ENCODE results near the gene TRIM24.

The TRIM24 gene

DNA sequence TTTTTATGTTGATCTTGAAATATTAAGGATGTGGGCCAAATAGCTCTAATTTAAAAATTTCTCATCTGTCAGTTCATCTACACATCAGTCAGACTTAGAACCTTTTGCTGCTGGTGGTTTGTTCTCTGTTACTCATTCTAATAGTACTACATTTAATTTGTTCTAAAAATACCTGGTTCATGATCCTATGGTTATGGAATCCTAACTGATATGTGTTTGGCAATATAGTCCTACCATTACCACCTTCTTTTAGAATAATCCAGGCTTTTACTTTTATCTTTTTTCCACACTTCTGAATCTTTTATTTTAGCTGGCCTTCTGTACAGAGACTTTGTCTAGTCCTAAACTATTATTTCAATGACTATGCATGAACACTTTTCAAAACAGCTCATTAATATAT lies 124.2 kb downstream of the TRIM24 start:
- H3K4me3 ChIP-seq (ENCODE audit: low read depth, low read length), result no peak overlapping the region
- TF ChIP-seq POLR2A (IDR thresholded peaks at IDR 0.05; ENCODE audit: extremely low read depth, insufficient read length) (no peak), MYC (IDR thresholded peaks at IDR 0.05; ENCODE audit: low read depth, low read length) (no peak)
- TF ChIP-seq, protein P1, sequence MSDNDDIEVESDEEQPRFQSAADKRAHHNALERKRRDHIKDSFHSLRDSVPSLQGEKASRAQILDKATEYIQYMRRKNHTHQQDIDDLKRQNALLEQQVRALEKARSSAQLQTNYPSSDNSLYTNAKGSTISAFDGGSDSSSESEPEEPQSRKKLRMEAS (IDR thresholded peaks at IDR 0.05; ENCODE audit: low read depth, low read length), result no peak
- TF ChIP-seq, protein P2, sequence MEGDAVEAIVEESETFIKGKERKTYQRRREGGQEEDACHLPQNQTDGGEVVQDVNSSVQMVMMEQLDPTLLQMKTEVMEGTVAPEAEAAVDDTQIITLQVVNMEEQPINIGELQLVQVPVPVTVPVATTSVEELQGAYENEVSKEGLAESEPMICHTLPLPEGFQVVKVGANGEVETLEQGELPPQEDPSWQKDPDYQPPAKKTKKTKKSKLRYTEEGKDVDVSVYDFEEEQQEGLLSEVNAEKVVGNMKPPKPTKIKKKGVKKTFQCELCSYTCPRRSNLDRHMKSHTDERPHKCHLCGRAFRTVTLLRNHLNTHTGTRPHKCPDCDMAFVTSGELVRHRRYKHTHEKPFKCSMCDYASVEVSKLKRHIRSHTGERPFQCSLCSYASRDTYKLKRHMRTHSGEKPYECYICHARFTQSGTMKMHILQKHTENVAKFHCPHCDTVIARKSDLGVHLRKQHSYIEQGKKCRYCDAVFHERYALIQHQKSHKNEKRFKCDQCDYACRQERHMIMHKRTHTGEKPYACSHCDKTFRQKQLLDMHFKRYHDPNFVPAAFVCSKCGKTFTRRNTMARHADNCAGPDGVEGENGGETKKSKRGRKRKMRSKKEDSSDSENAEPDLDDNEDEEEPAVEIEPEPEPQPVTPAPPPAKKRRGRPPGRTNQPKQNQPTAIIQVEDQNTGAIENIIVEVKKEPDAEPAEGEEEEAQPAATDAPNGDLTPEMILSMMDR (IDR thresholded peaks at IDR 0.05; ENCODE audit: low read depth, low read length), result no peak
- no peak for DNase-seq (ENCODE audit: low read depth)

DNA sequence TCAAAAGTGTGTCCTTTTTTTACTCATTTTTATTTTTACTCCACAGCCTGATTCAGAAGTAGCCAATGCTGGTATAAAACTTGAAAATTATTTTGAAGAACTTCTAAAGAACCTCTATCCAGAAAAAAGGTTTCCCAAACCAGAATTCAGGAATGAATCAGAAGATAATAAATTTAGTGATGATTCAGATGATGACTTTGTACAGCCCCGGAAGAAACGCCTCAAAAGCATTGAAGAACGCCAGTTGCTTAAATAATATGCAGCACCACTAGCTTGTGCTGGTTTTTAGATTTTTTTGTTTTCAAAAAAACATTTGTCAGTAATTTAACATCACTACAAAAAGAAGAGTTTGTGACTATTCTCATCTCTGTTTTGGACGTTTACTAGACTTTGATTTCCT lies 124.6 kb downstream of the TRIM24 start:
- DNase-seq (ENCODE audit: low read depth), result no peak
- no peak overlapping the region for H3K4me3 ChIP-seq (ENCODE audit: low read depth, low read length)
- no peak for TF ChIP-seq MYC (IDR thresholded peaks at IDR 0.05; ENCODE audit: low read depth, low read length)
- no peak for TF ChIP-seq POLR2A (IDR thresholded peaks at IDR 0.05; ENCODE audit: extremely low read depth, insufficient read length)
- TF ChIP-seq, protein P2 (IDR thresholded peaks at IDR 0.05; ENCODE audit: low read depth, low read length), result no peak
- TF ChIP-seq, protein P1 (IDR thresholded peaks at IDR 0.05; ENCODE audit: low read depth, low read length), result no peak

DNA sequence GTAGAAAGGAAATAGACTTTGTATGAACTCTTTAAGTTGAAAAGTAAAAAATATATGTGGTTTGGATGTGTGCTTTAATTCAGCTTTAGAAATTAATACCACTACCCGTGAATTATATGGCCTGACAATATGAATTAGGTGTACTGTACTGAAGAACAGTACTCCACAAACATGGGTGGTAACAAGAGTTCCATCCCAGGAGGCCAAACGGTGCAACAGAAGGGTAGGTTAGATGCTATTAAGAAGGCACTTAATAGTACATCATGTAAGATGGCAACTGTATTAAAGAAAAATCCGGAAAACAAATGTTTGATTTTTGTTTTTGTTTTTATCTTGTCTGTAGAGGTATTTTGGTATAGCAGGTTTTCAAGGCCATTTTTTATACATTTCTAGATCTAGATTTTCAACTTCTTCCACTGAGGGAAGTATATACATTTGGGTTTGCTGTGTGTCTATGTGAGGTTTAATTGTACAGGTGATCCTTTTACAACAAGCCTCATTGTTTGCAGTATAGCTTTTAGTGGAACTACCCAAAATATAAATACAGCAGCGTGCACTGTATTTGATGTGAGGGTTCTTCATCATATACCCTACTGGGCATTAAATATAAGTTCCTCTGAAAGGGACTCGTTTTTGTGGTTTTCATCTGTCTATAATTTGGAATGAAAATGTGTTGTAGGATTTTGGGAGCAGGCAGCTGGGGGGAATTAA lies 125.4 kb downstream of the TRIM24 start:
- TF ChIP-seq POLR2A (IDR thresholded peaks at IDR 0.05; ENCODE audit: extremely low read depth, insufficient read length) (no peak), MYC (IDR thresholded peaks at IDR 0.05; ENCODE audit: low read depth, low read length) (no peak)
- TF ChIP-seq, protein P1 (IDR thresholded peaks at IDR 0.05; ENCODE audit: low read depth, low read length), result no peak
- TF ChIP-seq, protein P2 (IDR thresholded peaks at IDR 0.05; ENCODE audit: low read depth, low read length), result no peak
- no peak for DNase-seq (ENCODE audit: low read depth)
- no peak overlapping the region for H3K4me3 ChIP-seq (ENCODE audit: low read depth, low read length)

- H3K4me3 ChIP-seq (ENCODE audit: low read depth, low read length), result no peak overlapping the region
- TF ChIP-seq, protein P1 (IDR thresholded peaks at IDR 0.05; ENCODE audit: low read depth, low read length), result no peak
- no peak for TF ChIP-seq POLR2A (IDR thresholded peaks at IDR 0.05; ENCODE audit: extremely low read depth, insufficient read length)
- TF ChIP-seq MYC (IDR thresholded peaks at IDR 0.05; ENCODE audit: low read depth, low read length), result no peak
- TF ChIP-seq, protein P2 (IDR thresholded peaks at IDR 0.05; ENCODE audit: low read depth, low read length), result no peak
- no peak for DNase-seq (ENCODE audit: low read depth)
Measured at GRCh38 chr7:138587485-138587884, 127.4 kb downstream of the TRIM24 start.

DNA sequence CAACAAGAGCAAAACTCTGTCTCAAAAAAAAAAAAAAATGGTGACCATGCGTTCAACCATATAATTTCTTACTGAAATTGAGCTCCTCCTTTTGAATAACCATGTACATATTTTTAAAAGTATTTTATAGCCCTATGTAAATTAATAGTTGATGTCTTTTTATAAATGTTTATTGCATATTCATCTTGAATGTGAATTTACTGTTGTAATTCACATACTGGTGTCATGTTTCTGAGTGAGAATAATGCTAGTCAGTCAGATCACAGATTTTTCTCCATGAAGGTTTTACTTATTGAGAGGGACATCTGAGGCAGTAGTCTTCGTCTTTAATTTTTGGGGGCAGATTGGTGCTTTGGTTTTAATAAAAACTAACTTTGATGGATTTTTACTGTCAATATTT lies 128.9 kb downstream of the TRIM24 start:
- DNase-seq (ENCODE audit: low read depth), result no peak
- TF ChIP-seq MYC (IDR thresholded peaks at IDR 0.05; ENCODE audit: low read depth, low read length) (no peak), POLR2A (IDR thresholded peaks at IDR 0.05; ENCODE audit: extremely low read depth, insufficient read length) (no peak)
- TF ChIP-seq, protein P2 (IDR thresholded peaks at IDR 0.05; ENCODE audit: low read depth, low read length), result no peak
- TF ChIP-seq, protein P1 (IDR thresholded peaks at IDR 0.05; ENCODE audit: low read depth, low read length), result no peak
- no peak overlapping the region for H3K4me3 ChIP-seq (ENCODE audit: low read depth, low read length)
